Measurements from ENCODE around the gene FGGY.
"Not testable (repeated sequence)": the region's sequence is repeated elsewhere in the genome, so short reads cannot be mapped to it uniquely, and the experiment has no call there.

DNA sequence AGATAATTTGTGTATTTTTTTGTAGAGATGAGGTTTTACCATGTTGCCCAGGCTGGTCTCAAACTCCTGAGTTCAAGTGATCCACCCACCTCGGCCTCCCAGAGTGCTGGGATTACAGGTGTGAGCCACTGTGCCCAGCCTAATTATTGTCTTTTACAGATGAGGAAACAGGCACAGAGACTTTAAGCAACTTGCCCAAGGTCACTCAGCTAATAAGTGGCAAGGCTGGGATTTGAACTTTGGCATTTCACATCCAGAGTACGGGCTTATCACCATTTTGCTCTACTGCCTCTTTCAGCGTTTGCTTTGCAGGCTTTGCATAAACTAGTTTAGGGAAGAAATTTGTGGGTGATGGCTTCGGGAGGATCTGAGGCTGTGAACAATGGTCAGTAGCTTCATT, 57.3 kb downstream of the FGGY start:
- TF ChIP-seq, protein P1, sequence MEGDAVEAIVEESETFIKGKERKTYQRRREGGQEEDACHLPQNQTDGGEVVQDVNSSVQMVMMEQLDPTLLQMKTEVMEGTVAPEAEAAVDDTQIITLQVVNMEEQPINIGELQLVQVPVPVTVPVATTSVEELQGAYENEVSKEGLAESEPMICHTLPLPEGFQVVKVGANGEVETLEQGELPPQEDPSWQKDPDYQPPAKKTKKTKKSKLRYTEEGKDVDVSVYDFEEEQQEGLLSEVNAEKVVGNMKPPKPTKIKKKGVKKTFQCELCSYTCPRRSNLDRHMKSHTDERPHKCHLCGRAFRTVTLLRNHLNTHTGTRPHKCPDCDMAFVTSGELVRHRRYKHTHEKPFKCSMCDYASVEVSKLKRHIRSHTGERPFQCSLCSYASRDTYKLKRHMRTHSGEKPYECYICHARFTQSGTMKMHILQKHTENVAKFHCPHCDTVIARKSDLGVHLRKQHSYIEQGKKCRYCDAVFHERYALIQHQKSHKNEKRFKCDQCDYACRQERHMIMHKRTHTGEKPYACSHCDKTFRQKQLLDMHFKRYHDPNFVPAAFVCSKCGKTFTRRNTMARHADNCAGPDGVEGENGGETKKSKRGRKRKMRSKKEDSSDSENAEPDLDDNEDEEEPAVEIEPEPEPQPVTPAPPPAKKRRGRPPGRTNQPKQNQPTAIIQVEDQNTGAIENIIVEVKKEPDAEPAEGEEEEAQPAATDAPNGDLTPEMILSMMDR (conservative IDR thresholded peaks at IDR 0.05 in 1 of 2, IDR thresholded peaks at IDR 0.05 in 1 of 2; ENCODE audit: extremely low read depth in 1 of 2, insufficient read depth in 1 of 2, low read depth in 1 of 2, low read length in 2 of 2): not testable (repeated sequence)
- TF ChIP-seq EZH2 (IDR thresholded peaks at IDR 0.05; ENCODE audit: borderline replicate concordance, low read length): not testable (repeated sequence)
